ENCODE results near the gene ATG7. TPM values are rescaled to one million over a fixed set of nuclear protein-coding genes. Genes with fewer than 3 reads are reported as not detected.
A peak's percentile ranks its signal among the peaks of the same experiment; 100 is the strongest.
"Not testable (repeated sequence)": the region's sequence is repeated elsewhere in the genome, so short reads cannot be mapped to it uniquely, and the experiment has no call there.

Gene ATG7
- total RNA-seq, 1 donor from 2014 or later, result 61.7 TPM

- Histone ChIP-seq H3K4me3 (no peak overlapping the region), H3K27me3 (ENCODE audit: low read depth) (no peaks in the 10 kb centered on the region), H3K27ac (peak overlapping the region; percentile 31), H3K4me1 (no peaks in the 10 kb centered on the region), H3K36me3 (no peaks in the 10 kb centered on the region), H3K9me3 (no peaks in the 10 kb centered on the region)
- TF ChIP-seq CTCF (IDR thresholded peaks at IDR 0.05), result no peak
- ATAC-seq, result no peak
- DNase-seq, result no peak
- intact Hi-C loops (cut with DNase I), result no loop called here
These were observed 251.4 kb downstream of the ATG7 start for GRCh38 chr3:11523572-11524101.

- H3K27me3 ChIP-seq (ENCODE audit: low read depth); H3K4me3 ChIP-seq; H3K4me1 ChIP-seq; H3K9me3 ChIP-seq; H3K27ac ChIP-seq; intact Hi-C loops (cut with DNase I); DNase-seq; ATAC-seq; H3K36me3 ChIP-seq: not testable (repeated sequence)
These were observed 253.9 kb downstream of the ATG7 start for GRCh38 chr3:11526121-11526520.

- H3K4me3 ChIP-seq, result no peak overlapping the region
- no peak for DNase-seq
- no peaks in the 10 kb centered on the region for H3K27me3 ChIP-seq (ENCODE audit: low read depth)
- intact Hi-C loops (cut with DNase I), result no loop called here
- no peak overlapping the region for H3K27ac ChIP-seq
- H3K36me3 ChIP-seq, result no peaks in the 10 kb centered on the region
- H3K9me3 ChIP-seq, result no peaks in the 10 kb centered on the region
- H3K4me1 ChIP-seq, result no peaks in the 10 kb centered on the region
- no peak for ATAC-seq
- no peak for TF ChIP-seq CTCF (IDR thresholded peaks at IDR 0.05)
These were observed 257.1 kb downstream of the ATG7 start for GRCh38 chr3:11529281-11529680.

GRCh38 chr3:11530153-11530721, 258.0 kb downstream of the ATG7 start:
- H3K36me3 ChIP-seq, result no peaks in the 10 kb centered on the region
- TF ChIP-seq CTCF (IDR thresholded peaks at IDR 0.05), result no peak
- no peak for DNase-seq
- H3K4me3 ChIP-seq, result no peak overlapping the region
- no peak overlapping the region for H3K27ac ChIP-seq
- intact Hi-C loops (cut with DNase I), result no loop called here
- no peak for ATAC-seq
- H3K4me1 ChIP-seq, result no peaks in the 10 kb centered on the region
- H3K9me3 ChIP-seq, result no peaks in the 10 kb centered on the region
- H3K27me3 ChIP-seq (ENCODE audit: low read depth), result no peaks in the 10 kb centered on the region

GRCh38 chr3:11532931-11533391, 260.8 kb downstream of the ATG7 start:
- H3K4me3 ChIP-seq, result no peak overlapping the region
- TF ChIP-seq CTCF (IDR thresholded peaks at IDR 0.05), result no peak
- ATAC-seq, result no peak
- H3K9me3 ChIP-seq, result no peaks in the 10 kb centered on the region
- no peaks in the 10 kb centered on the region for H3K27me3 ChIP-seq (ENCODE audit: low read depth)
- intact Hi-C loops (cut with DNase I), result no loop called here
- H3K27ac ChIP-seq, result no peak overlapping the region
- H3K36me3 ChIP-seq, result no peaks in the 10 kb centered on the region
- DNase-seq, result no peak
- no peaks in the 10 kb centered on the region for H3K4me1 ChIP-seq

GRCh38 chr3:11534011-11534792, 262.0 kb downstream of the ATG7 start:
- H3K9me3 ChIP-seq, result no peaks in the 10 kb centered on the region
- H3K27me3 ChIP-seq (ENCODE audit: low read depth), result no peaks in the 10 kb centered on the region
- no peak overlapping the region for H3K4me3 ChIP-seq
- no peak overlapping the region for H3K27ac ChIP-seq
- intact Hi-C loops (cut with DNase I), result no loop called here
- no peaks in the 10 kb centered on the region for H3K4me1 ChIP-seq
- ATAC-seq (no peak), DNase-seq (no peak)
- no peak for TF ChIP-seq CTCF (IDR thresholded peaks at IDR 0.05)
- H3K36me3 ChIP-seq, result no peaks in the 10 kb centered on the region

All from lower lobe of right lung (tissue), 2 donors.